PC-3 (cell line): Measurements from ENCODE around the gene RALA. TPM values are rescaled to one million over a fixed set of nuclear protein-coding genes. Genes with fewer than 3 reads are reported as not detected.

ENCODE experiments used
- ATAC-seq: fragments of 200-7000 bp; cut with Tn5 transposase; 2 replicates; pipeline ENCODE4 v1.9.1; 2020; ENCODE audit warnings: mild to moderate bottlenecking, moderate library complexity
- BruUV-seq: library from RNA; stranded (reverse); fragments of 400-500 nt; replicated peaks from 2 replicates; lab custom pipeline; 2021; lab: Mats Ljungman, UMichigan
- CTCF ChIA-PET: fragments of 300-600 bp; sonication (Branson Sonifier 250); formaldehyde crosslinking; loops from one replicate; lab custom pipeline; 2022; ENCODE audit warnings: antibody characterized with exemption; lab: Charles Lee
- POLR2A ChIA-PET: fragments of 300-600 bp; sonication (Branson Sonifier 250); formaldehyde crosslinking; loops from one replicate; lab custom pipeline; 2022; ENCODE audit warnings: antibody characterized with exemption; ENCODE audit not compliant: unreplicated experiment; lab: Charles Lee
- DNase-seq: peaks from one replicate; pipeline ENCODE4 v3.0.0-alpha.2; 2015
- H2AFZ ChIP-seq: fragments of 300-600 bp; sonication (generic); 2 replicates; pipeline ENCODE4 v1.6.0; 2016; ENCODE audit warnings: antibody characterized with exemption, low read length
- H3F3A ChIP-seq: fragments of 300-600 bp; sonication (generic); one replicate; pipeline ENCODE4 v1.6.0; 2017; ENCODE audit warnings: antibody characterized with exemption, low read length, control low read depth, mild to moderate bottlenecking; ENCODE audit not compliant: unreplicated experiment
- H3K27ac ChIP-seq: fragments of 300-600 bp; sonication (generic); 2 replicates; pipeline ENCODE4 v1.5.1; 2016; ENCODE audit warnings: mild to moderate bottlenecking, low read length
- H3K27me3 ChIP-seq: fragments of 300-600 bp; sonication (generic); 2 replicates; pipeline ENCODE4 v1.6.1; 2016; ENCODE audit warnings: low read length, mixed read lengths
- H3K36me3 ChIP-seq: fragments of 300-600 bp; sonication (generic); 2 replicates; pipeline ENCODE4 v1.6.1; 2016; ENCODE audit warnings: low read depth, mixed run types, low read length, mixed read lengths
- H3K4me1 ChIP-seq: fragments of 300-600 bp; sonication (generic); 2 replicates; pipeline ENCODE4 v1.5.1; 2016; ENCODE audit warnings: low read length; ENCODE audit not compliant: insufficient read depth
- H3K4me2 ChIP-seq: fragments of 300-600 bp; sonication (generic); 2 replicates; pipeline ENCODE4 v1.6.0; 2016; ENCODE audit warnings: low read length
- H3K4me3 ChIP-seq: fragments of 300-600 bp; sonication (generic); 2 replicates; pipeline ENCODE4 v1.5.1; 2016; ENCODE audit warnings: mild to moderate bottlenecking, low read length, mixed read lengths
- H3K79me2 ChIP-seq: fragments of 300-600 bp; sonication (generic); 2 replicates; pipeline ENCODE4 v1.6.1; 2017; ENCODE audit warnings: low read length, mixed read lengths
- H3K9ac ChIP-seq: fragments of 300-600 bp; sonication (generic); 2 replicates; pipeline ENCODE4 v1.6.0; 2016; ENCODE audit warnings: mild to moderate bottlenecking, low read length
- H3K9me2 ChIP-seq: fragments of 300-600 bp; sonication (generic); replicated peaks from 2 replicates; pipeline ENCODE4 v1.6.1; 2016; ENCODE audit warnings: mixed run types, low read length, mixed read lengths
- H3K9me3 ChIP-seq: fragments of 300-600 bp; sonication (generic); 2 replicates; pipeline ENCODE4 v1.6.1; 2016; ENCODE audit warnings: low read length, mixed read lengths
- H4K20me1 ChIP-seq: fragments of 300-600 bp; sonication (generic); 2 replicates; pipeline ENCODE4 v1.6.1; 2016; ENCODE audit warnings: low read length, mixed read lengths
- EZH2 ChIP-seq: fragments of 300-600 bp; sonication (generic); IDR thresholded peaks from one replicate; pipeline ENCODE4 v1.6.1; 2017; ENCODE audit warnings: antibody characterized with exemption, mild to moderate bottlenecking, low read length; ENCODE audit not compliant: unreplicated experiment
- EZH2phosphoT487 ChIP-seq: fragments of 300-600 bp; sonication (generic); IDR thresholded peaks from 2 replicates; pipeline ENCODE4 v1.6.1; 2018; ENCODE audit warnings: mild to moderate bottlenecking, antibody characterized with exemption, low read length, borderline replicate concordance
- intact Hi-C: fragments of 100-400 bp; cut with micrococcal nuclease; formaldehyde crosslinking; loops from 2 replicates; pipeline ENCODE4 v1.9.0; 2023
- total RNA-seq: library from RNA; depleted of rRNA; stranded (reverse); fragments of >200 nt; gene quantifications from 2 replicates; pipeline ENCODE4 v1.2.3, GENCODE V29; 2014
- TF ChIP-seq, protein P1 (sequence below): fragments of 300-600 bp; sonication (generic); conservative IDR thresholded peaks from 2 replicates; pipeline ENCODE4 v1.5.1; 2017; ENCODE audit warnings: antibody characterized with exemption, low read depth, mild to moderate bottlenecking, low read length

RALA gene
- total RNA-seq, 1 experiment from 2014 or later, result 12.9 TPM

DNA sequence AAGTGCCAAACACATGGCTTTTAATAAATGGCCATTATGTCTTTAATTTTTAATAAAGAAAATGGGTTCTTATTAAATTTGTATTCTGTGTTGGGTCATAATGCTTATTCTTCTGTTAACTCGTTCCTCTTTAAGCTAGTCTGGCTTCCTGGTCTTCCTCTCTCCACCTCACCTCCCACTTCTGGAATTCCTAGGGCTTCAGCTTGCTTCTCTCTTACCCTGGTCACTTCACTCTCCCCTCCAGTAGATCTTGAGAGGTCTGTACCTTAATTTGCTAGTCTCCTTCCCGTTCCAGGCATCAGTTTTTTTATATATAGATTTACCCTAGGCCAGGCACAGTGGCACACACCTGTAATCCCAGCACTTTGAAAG is 111.2 kb downstream of the RALA start:
- Histone ChIP-seq H3K9me2 (no peaks in the 10 kb centered on the region), H3K4me1 (peaks cover 19% of the 10 kb centered on the region), H3K9ac (no peak overlapping the region), H2AFZ (peak overlapping the region; percentile 82), H3K4me2 (peak overlapping the region; percentile 88), H3K4me3 (peak overlapping the region; percentile 71), H3F3A (peaks cover 4% of the 10 kb centered on the region), H3K27me3 (no peaks in the 10 kb centered on the region), H3K36me3 (no peaks in the 10 kb centered on the region), H3K79me2 (no peaks in the 10 kb centered on the region), H4K20me1 (no peaks in the 10 kb centered on the region), H3K9me3 (no peaks in the 10 kb centered on the region), H3K27ac (peak overlapping the region; percentile 28; the same call in 1 of the 2 replicates)
- CTCF ChIA-PET, result no interaction called here
- DNase-seq, result no peak
- intact Hi-C loops, result no loop called here
- no peak for ATAC-seq
- POLR2A ChIA-PET, result interaction anchor here (0.6 kb wide), 1 partner anchor 56 kb away, joined by 3 read pairs; no protein-coding TSS in a partner anchor
- BruUV-seq, result no TSS peak
- no peak for TF ChIP-seq EZH2
- no peak for TF ChIP-seq EZH2phosphoT487
- TF ChIP-seq, protein P1, sequence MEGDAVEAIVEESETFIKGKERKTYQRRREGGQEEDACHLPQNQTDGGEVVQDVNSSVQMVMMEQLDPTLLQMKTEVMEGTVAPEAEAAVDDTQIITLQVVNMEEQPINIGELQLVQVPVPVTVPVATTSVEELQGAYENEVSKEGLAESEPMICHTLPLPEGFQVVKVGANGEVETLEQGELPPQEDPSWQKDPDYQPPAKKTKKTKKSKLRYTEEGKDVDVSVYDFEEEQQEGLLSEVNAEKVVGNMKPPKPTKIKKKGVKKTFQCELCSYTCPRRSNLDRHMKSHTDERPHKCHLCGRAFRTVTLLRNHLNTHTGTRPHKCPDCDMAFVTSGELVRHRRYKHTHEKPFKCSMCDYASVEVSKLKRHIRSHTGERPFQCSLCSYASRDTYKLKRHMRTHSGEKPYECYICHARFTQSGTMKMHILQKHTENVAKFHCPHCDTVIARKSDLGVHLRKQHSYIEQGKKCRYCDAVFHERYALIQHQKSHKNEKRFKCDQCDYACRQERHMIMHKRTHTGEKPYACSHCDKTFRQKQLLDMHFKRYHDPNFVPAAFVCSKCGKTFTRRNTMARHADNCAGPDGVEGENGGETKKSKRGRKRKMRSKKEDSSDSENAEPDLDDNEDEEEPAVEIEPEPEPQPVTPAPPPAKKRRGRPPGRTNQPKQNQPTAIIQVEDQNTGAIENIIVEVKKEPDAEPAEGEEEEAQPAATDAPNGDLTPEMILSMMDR, result no peak

DNA sequence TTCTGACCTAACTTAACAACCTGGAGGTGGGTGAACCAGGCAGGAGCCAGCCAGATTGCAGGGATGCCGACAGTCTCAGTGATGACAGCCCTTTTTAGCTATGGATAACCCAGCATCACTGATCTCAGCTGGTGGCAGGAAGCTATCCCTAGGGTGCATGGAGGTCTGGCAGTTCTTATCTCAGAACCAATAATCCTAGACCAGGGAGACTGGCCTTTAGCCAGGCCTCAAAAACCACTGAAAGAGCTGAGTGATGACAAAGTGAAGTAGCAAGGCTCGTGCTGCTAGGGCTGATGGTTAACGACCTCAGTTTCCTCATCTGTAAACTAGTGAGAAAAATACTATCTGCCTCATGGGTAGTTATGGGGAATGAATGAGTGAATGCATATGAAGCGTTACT is 112.5 kb downstream of the RALA start:
- BruUV-seq, result no TSS peak
- H4K20me1 ChIP-seq, result no peaks in the 10 kb centered on the region
- no peak overlapping the region for H3K4me3 ChIP-seq
- no peak for DNase-seq
- ChIA-PET POLR2A (no interaction called here), CTCF (no interaction called here)
- no peak overlapping the region for H3K27ac ChIP-seq
- no peak for ATAC-seq
- no peak overlapping the region for H3K4me2 ChIP-seq
- no peaks in the 10 kb centered on the region for H3K9me2 ChIP-seq
- H3K36me3 ChIP-seq, result no peaks in the 10 kb centered on the region
- H3K79me2 ChIP-seq, result no peaks in the 10 kb centered on the region
- intact Hi-C loops, result no loop called here
- peaks cover 4% of the 10 kb centered on the region for H3F3A ChIP-seq
- peaks cover 19% of the 10 kb centered on the region for H3K4me1 ChIP-seq
- no peak overlapping the region for H3K9ac ChIP-seq
- no peak for TF ChIP-seq EZH2phosphoT487
- TF ChIP-seq EZH2, result no peak
- TF ChIP-seq, protein P1, result no peak
- no peaks in the 10 kb centered on the region for H3K9me3 ChIP-seq
- H3K27me3 ChIP-seq, result no peaks in the 10 kb centered on the region
- H2AFZ ChIP-seq, result no peak overlapping the region

DNA sequence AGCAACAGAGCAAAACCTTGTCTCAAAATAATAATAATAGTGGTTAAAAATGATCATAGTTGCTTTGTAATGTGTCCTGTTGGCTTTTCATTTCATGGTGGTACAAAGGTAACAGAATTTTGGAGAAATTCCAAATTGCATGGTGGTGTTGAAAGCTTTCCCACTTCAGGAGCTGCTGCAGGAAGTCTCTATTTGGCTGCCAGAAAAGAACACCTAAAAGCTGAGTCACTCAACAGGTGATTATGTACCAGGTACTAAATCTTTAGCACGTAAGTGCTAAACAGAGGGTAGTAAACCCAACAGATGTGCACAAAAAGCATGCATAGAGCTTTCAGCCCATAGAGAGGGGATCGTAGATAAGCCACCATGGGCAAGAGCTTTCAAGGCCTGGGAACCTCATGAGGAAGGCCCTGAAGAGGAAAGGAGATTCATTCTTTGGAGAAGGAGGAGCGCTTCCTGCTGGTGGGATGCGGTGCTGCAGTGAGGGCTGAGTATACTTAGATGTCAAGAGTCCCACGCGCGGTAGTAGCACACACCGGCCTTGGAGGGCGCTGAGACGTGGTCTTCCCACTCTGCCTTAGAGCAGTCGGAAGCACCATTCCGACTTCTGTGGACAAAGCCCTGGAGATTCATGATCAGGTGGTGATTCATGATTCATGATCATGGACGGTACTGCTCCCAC is 118.7 kb downstream of the RALA start:
- ChIA-PET CTCF (interaction anchor here (0.5 to 1.0 kb wide), 2 partner anchors 19 to 161 kb away, joined by 5 to 9 read pairs; no protein-coding TSS in a partner anchor), POLR2A (no interaction called here)
- intact Hi-C loops, result no loop called here
- H4K20me1 ChIP-seq, result no peaks in the 10 kb centered on the region
- no peaks in the 10 kb centered on the region; the same call in 1 of the 2 replicates for H3K4me1 ChIP-seq
- H3K27me3 ChIP-seq, result no peaks in the 10 kb centered on the region
- no peak overlapping the region for H3K4me3 ChIP-seq
- H2AFZ ChIP-seq, result no peak overlapping the region
- H3K36me3 ChIP-seq, result no peaks in the 10 kb centered on the region
- H3K9me3 ChIP-seq, result no peaks in the 10 kb centered on the region
- no peak overlapping the region for H3K9ac ChIP-seq
- no peaks in the 10 kb centered on the region for H3K79me2 ChIP-seq
- ATAC-seq, result peak; percentile 19; the same call in 1 of the 2 replicates
- TF ChIP-seq EZH2 (no peak), EZH2phosphoT487 (no peak)
- TF ChIP-seq, protein P1, result peak; percentile 65
- H3K4me2 ChIP-seq, result no peak overlapping the region
- no peak overlapping the region for H3K27ac ChIP-seq
- no peaks in the 10 kb centered on the region for H3K9me2 ChIP-seq
- no peaks in the 10 kb centered on the region for H3F3A ChIP-seq
- BruUV-seq, result no TSS peak
- peak; percentile 36 for DNase-seq
